H4 (cell line): ENCODE measurements around the gene XRN1. TPM values are rescaled to one million over a fixed set of nuclear protein-coding genes. Genes with fewer than 3 reads are reported as not detected.

Experiments used
- DNase-seq: peaks from one replicate; pipeline ENCODE4 v3.0.0-alpha.2; 2015; ENCODE audit warnings: low spot score
- total RNA-seq: library from RNA; depleted of rRNA; stranded (reverse); fragments of >200 nt; shearing (Covaris generic); gene quantifications from 2 replicates; pipeline ENCODE4 v1.2.3, GENCODE V29; 2014; rRNA removed

The XRN1 gene
- total RNA-seq, 1 experiment from 2014 or later, result 10.6 TPM

GRCh38 chr3:142269767-142270166 lies 178.1 kb downstream of the XRN1 start:
- DNase-seq, result no peak

DNA sequence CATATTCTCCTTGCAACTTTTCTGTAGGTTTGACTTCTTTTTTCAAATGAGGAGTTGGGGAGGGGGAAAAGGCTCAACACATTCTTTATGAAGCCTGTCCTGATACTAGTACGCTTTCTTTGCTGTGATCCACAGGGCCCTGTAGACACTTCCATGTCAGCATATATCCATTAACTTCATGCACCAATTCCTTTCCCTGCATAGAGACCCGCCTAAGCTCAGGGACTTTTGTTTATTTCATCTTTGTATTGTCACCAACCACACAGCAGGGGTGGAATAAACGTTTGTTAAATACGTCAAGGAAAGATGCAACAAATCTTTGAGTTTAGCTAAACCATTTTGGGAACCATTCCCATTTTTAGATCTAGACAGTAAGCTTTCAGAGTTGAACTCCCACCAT lies 179.4 kb downstream of the XRN1 start:
- no peak for DNase-seq

DNA sequence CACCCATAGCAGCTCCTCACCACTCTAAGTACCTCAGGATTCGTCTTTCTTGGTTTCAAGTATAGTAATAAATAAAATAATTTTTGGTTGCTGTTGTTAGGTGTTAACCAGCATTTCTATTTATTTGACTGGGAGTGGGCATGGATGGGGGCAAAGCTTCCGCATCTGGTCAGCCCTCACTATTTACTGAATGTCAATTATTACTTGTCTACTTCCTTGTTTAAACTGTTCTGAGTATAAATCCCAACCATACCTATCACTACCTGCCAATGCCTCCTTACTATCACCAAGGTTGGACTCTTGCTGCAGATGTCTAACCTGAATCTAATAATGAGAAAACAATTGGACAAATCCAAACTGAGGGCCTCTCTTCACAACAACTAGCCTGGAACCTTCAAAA lies 180.6 kb downstream of the XRN1 start:
- DNase-seq, result no peak

DNA sequence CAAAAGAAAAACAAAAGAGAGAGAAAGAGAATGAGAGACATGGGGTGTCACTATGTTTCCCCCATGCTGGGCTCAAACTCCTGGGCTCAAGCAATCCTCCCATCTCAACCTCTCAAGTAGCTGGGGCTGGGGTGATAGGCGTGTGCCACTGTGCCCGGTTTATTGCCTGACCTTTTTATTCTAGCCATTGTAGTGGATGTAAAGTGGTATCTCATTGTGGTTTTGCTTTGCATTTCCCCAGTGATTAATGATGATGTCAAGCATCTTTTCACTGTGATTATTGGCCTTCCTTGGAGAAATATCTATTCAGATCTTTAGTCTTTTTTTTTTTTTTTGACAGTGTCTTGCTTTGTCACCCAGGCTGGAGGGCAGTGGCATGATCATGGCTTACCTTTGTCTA lies 184.7 kb downstream of the XRN1 start:
- no peak for DNase-seq

- no peak for DNase-seq
Observed at GRCh38 chr3:142259359-142259758, 188.5 kb downstream of the XRN1 start.

DNA sequence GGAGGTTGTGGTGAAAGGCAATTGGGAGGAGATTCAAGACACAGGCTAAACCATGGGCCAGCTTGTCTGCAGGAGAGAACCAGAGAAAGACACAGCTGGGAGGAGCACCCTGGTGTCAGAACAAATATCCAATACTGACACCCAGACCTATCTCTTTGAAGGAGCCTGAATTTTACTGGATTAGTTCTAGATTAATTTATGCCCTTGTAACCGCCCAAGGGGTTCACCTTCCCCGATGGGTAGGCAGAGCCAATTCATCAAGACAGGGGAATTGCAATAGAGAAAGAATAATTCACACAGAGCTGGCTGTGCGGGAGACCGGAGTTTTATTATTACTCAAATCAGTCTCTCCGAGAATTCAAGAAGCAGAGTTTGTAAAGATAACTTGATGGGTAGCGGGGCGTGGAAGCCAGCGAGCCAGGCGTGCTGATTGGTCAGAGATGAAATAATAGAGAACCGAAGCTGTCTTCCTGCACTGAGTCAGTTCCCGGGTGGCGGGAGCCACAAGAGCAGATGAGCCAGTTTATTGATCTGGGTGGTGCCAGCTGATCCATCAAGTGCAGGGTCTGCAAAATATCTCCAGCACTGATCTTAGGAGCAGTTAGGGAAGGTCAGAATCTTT lies 191.0 kb downstream of the XRN1 start:
- no peak for DNase-seq

Other genes with a start within 250 kb of the XRN1 start
- gene GK5, start 222.5 kb downstream of the XRN1 start, total RNA-seq, result 8.8 and 14.9 TPM in 2 replicates
- gene ATR, start 130.7 kb upstream of the XRN1 start, total RNA-seq, result 17.2 and 25.0 TPM in 2 replicates
- 7.8 and 9.5 TPM in 2 replicates for gene PLS1, start 148.4 kb upstream of the XRN1 start, total RNA-seq